HEK293 (cell line): ENCODE measurements around the gene TCEAL1.

ENCODE experiments used
- CTCF ChIA-PET: fragments of 350-600 bp; formaldehyde crosslinking; extraction: SDS; loops from one replicate; lab custom pipeline; 2021; ENCODE audit warnings: antibody characterized with exemption; lab: Yijun Ruan, JAX
- POLR2A ChIA-PET: fragments of 300-600 bp; formaldehyde crosslinking; extraction: SDS; loops from one replicate; lab custom pipeline; 2020; ENCODE audit warnings: antibody characterized with exemption, inconsistent platforms; lab: Yijun Ruan, JAX
- H3K27ac ChIP-seq: fragments of 200-500 bp; sonication (Bioruptor generic); 2 replicates; pipeline ENCODE4 v1.5.1; 2014; ENCODE audit warnings: low read depth, low read length, control low read depth, inconsistent platforms; ENCODE audit errors: extremely low read depth
- H3K36me3 ChIP-seq, 2 experiments: fragments of 200-500 bp in 1 of 2; sonication (Bioruptor generic) in 1 of 2; 1 replicate in 1 of 2; 2 replicates in 1 of 2; pipeline ENCODE4 v1.5.1; 2014 to 2017; ENCODE audit warnings: inconsistent platforms in 2 of 2, low read length in 2 of 2; ENCODE audit not compliant: control insufficient read depth in 2 of 2, insufficient read depth in 1 of 2
- H3K4me1 ChIP-seq: fragments of 200-500 bp; sonication (Bioruptor generic); 2 replicates; pipeline ENCODE4 v1.5.1; 2014; ENCODE audit warnings: mild to moderate bottlenecking, low read length, inconsistent platforms; ENCODE audit not compliant: control insufficient read depth, insufficient read depth
- H3K4me3 ChIP-seq: 2 replicates; pipeline ENCODE4 v1.5.1; 2011; ENCODE audit warnings: low read depth, mild to moderate bottlenecking, control low read depth, low read length, moderate library complexity
- H3K9me3 ChIP-seq: fragments of 200-500 bp; sonication (Bioruptor generic); 2 replicates; pipeline ENCODE4 v1.5.1; 2014; ENCODE audit warnings: low read depth, low read length, inconsistent platforms; ENCODE audit not compliant: control insufficient read depth, insufficient read depth
- EGR2 ChIP-seq: fragments of 450-650 bp; formaldehyde crosslinking; IDR thresholded peaks from 2 replicates; pipeline ENCODE4 v1.5.1; 2016; ENCODE audit warnings: low read depth, missing biosample characterization, missing genetic modification characterization
- HOXA7 ChIP-seq: sonication (generic); formaldehyde crosslinking; IDR thresholded peaks from 2 replicates; pipeline ENCODE4 v1.8.1; 2022; ENCODE audit warnings: missing genetic modification reagents, borderline replicate concordance
- KLF1 ChIP-seq: fragments of 450-650 bp; formaldehyde crosslinking; IDR thresholded peaks from 2 replicates; pipeline ENCODE4 v1.5.1; 2016; ENCODE audit warnings: missing biosample characterization, missing genetic modification characterization
- KLF8 ChIP-seq: fragments of 450-650 bp; formaldehyde crosslinking; IDR thresholded peaks from 2 replicates; pipeline ENCODE4 v1.5.1; 2016; ENCODE audit warnings: missing biosample characterization, missing genetic modification characterization
- SP2 ChIP-seq: fragments of 450-650 bp; formaldehyde crosslinking; IDR thresholded peaks from 2 replicates; pipeline ENCODE4 v1.5.1; 2016; ENCODE audit warnings: missing biosample characterization, missing genetic modification characterization
- SP3 ChIP-seq: fragments of 450-650 bp; formaldehyde crosslinking; IDR thresholded peaks from 2 replicates; pipeline ENCODE4 v1.5.1; 2016; ENCODE audit warnings: missing biosample characterization, missing genetic modification characterization
- ZFHX2 ChIP-seq: fragments of 450-650 bp; formaldehyde crosslinking; conservative IDR thresholded peaks from 2 replicates; pipeline ENCODE4 v1.5.1; 2016; ENCODE audit warnings: missing biosample characterization, missing genetic modification characterization
- ZFP3 ChIP-seq: fragments of 450-650 bp; formaldehyde crosslinking; IDR thresholded peaks from 2 replicates; pipeline ENCODE4 v1.5.1; 2016; ENCODE audit warnings: low read depth, missing biosample characterization, missing genetic modification characterization
- ZNF292 ChIP-seq: fragments of 450-650 bp; formaldehyde crosslinking; IDR thresholded peaks from 2 replicates; pipeline ENCODE4 v1.5.1; 2016; ENCODE audit warnings: low read depth, missing biosample characterization, missing genetic modification characterization, borderline replicate concordance
- ZNF398 ChIP-seq: fragments of 450-650 bp; formaldehyde crosslinking; IDR thresholded peaks from 2 replicates; pipeline ENCODE4 v1.5.1; 2017; ENCODE audit warnings: missing biosample characterization, missing genetic modification characterization
- ZNF548 ChIP-seq: fragments of 450-650 bp; formaldehyde crosslinking; IDR thresholded peaks from 2 replicates; pipeline ENCODE4 v1.5.1; 2016; ENCODE audit warnings: missing biosample characterization, missing genetic modification characterization
- ZNF600 ChIP-seq: fragments of 450-650 bp; formaldehyde crosslinking; IDR thresholded peaks from 2 replicates; pipeline ENCODE4 v1.5.1; 2016; ENCODE audit warnings: missing biosample characterization, missing genetic modification characterization
- ZNF621 ChIP-seq: fragments of 450-650 bp; formaldehyde crosslinking; IDR thresholded peaks from 2 replicates; pipeline ENCODE4 v1.5.1; 2017; ENCODE audit warnings: missing biosample characterization, missing genetic modification characterization
- TF ChIP-seq, protein P1 (sequence below): fragments of 450-650 bp; formaldehyde crosslinking; IDR thresholded peaks from 2 replicates; pipeline ENCODE4 v1.5.1; 2016; ENCODE audit warnings: missing biosample characterization, missing genetic modification characterization
- TF ChIP-seq, protein P2 (sequence below): fragments of 450-650 bp; formaldehyde crosslinking; IDR thresholded peaks from 2 replicates; pipeline ENCODE4 v1.5.1; 2016; ENCODE audit warnings: missing biosample characterization, missing genetic modification characterization, borderline replicate concordance
- TF ChIP-seq, protein P3 (sequence below): fragments of 450-650 bp; formaldehyde crosslinking; optimal IDR thresholded peaks from 2 replicates; pipeline ENCODE3; 2016; ENCODE audit warnings: missing biosample characterization, mild to moderate bottlenecking, missing genetic modification characterization

TCEAL1 gene

DNA sequence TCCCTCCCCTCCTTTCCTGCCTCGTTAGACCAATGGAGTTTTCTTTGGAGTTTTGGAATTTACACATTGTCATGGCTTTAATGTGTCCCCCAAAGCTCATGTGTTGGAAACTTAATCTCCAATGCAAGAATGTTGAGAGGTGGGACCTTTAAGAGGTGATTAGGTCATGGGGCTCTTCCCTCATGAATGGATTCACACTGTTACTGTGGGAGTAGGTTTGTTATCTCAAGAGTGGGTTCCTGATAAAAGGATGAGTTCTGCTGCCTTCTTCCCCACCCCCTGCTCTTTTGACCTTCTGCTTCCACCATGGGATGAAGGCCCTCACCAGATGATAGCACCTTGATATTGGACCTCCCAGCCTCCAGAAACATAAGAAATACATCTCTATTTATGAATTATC, 41.0 kb downstream of the TCEAL1 start:
- POLR2A ChIA-PET: no interaction called here
- peak; percentile 65; the same call in 1 of the 2 replicates for TF ChIP-seq EGR2 (tag by site-specific recombination)
- TF ChIP-seq SP2 (tag by site-specific recombination): no peak
- TF ChIP-seq ZFHX2 (tag by site-specific recombination): peak; percentile 12; the same call in 1 of the 2 replicates
- TF ChIP-seq, all 188 proteins: peak for 2
- H3K9me3 ChIP-seq: no peaks in the 10 kb centered on the region
- no peak overlapping the region for H3K4me3 ChIP-seq
- no peaks in the 10 kb centered on the region for H3K36me3 ChIP-seq
- H3K27ac ChIP-seq: no peak overlapping the region
- H3K4me1 ChIP-seq: no peaks in the 10 kb centered on the region
- CTCF ChIA-PET: interaction anchor here (0.6 kb wide), 1 partner anchor 166 kb away, joined by 5 read pairs; no protein-coding TSS in a partner anchor

DNA sequence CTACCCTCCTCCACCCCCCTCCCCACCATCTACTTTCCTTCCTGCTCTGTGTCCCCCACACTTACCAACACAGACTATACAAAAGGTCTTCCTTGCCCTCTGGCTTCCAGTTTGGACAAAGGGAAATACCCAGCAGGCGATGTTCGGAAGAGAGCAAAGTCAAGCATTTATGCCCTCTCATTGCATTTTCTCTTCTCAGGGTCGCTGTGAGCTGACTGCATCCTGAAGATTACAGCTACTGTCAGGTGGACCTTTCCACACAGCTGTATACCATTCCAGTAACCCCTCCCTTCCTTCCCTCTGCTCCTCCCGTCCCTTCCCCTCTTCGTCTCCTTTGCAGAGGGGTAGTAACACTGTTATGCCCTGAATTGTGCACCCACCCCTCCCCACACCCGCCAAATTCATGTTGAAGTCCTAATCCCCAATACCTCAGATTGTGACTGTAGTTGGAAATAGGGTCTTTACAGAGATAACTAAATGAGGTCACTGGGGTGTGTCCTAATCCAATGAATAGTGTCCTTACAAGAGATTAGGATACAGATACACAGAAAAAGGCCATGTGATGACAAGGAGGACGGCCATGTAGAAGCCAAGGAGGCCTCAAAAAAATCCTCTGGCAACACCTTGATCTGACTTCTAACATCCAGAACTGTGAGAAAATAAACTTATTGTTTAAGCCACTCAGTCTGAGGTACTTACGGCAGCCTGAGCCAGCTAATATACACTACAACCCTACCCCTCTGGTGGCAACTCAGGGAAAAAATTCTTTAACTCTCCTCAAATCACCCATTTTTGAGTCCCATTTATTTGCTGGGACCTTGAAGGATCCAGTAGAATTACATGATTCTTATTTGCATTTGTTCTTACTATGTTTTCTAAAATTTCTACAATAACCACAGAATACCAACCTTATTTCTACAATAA, 46.0 kb downstream of the TCEAL1 start:
- Histone ChIP-seq H3K9me3 (no peaks in the 10 kb centered on the region), H3K27ac (no peak overlapping the region), H3K36me3 (peaks cover 13 to 45% of the 10 kb centered on the region in 2 experiments), H3K4me3 (no peak overlapping the region), H3K4me1 (no peaks in the 10 kb centered on the region)
- TF ChIP-seq, protein P1, sequence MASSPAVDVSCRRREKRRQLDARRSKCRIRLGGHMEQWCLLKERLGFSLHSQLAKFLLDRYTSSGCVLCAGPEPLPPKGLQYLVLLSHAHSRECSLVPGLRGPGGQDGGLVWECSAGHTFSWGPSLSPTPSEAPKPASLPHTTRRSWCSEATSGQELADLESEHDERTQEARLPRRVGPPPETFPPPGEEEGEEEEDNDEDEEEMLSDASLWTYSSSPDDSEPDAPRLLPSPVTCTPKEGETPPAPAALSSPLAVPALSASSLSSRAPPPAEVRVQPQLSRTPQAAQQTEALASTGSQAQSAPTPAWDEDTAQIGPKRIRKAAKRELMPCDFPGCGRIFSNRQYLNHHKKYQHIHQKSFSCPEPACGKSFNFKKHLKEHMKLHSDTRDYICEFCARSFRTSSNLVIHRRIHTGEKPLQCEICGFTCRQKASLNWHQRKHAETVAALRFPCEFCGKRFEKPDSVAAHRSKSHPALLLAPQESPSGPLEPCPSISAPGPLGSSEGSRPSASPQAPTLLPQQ (tag by site-specific recombination): no peak
- TF ChIP-seq ZNF621 (tag by site-specific recombination): no peak
- TF ChIP-seq ZNF292: no peak
- TF ChIP-seq SP3 (tag by site-specific recombination): no peak
- TF ChIP-seq KLF1 (tag by site-specific recombination): 0 out of 2 replicates have a peak, but pooled peaks have one; percentile 30
- TF ChIP-seq, protein P2, sequence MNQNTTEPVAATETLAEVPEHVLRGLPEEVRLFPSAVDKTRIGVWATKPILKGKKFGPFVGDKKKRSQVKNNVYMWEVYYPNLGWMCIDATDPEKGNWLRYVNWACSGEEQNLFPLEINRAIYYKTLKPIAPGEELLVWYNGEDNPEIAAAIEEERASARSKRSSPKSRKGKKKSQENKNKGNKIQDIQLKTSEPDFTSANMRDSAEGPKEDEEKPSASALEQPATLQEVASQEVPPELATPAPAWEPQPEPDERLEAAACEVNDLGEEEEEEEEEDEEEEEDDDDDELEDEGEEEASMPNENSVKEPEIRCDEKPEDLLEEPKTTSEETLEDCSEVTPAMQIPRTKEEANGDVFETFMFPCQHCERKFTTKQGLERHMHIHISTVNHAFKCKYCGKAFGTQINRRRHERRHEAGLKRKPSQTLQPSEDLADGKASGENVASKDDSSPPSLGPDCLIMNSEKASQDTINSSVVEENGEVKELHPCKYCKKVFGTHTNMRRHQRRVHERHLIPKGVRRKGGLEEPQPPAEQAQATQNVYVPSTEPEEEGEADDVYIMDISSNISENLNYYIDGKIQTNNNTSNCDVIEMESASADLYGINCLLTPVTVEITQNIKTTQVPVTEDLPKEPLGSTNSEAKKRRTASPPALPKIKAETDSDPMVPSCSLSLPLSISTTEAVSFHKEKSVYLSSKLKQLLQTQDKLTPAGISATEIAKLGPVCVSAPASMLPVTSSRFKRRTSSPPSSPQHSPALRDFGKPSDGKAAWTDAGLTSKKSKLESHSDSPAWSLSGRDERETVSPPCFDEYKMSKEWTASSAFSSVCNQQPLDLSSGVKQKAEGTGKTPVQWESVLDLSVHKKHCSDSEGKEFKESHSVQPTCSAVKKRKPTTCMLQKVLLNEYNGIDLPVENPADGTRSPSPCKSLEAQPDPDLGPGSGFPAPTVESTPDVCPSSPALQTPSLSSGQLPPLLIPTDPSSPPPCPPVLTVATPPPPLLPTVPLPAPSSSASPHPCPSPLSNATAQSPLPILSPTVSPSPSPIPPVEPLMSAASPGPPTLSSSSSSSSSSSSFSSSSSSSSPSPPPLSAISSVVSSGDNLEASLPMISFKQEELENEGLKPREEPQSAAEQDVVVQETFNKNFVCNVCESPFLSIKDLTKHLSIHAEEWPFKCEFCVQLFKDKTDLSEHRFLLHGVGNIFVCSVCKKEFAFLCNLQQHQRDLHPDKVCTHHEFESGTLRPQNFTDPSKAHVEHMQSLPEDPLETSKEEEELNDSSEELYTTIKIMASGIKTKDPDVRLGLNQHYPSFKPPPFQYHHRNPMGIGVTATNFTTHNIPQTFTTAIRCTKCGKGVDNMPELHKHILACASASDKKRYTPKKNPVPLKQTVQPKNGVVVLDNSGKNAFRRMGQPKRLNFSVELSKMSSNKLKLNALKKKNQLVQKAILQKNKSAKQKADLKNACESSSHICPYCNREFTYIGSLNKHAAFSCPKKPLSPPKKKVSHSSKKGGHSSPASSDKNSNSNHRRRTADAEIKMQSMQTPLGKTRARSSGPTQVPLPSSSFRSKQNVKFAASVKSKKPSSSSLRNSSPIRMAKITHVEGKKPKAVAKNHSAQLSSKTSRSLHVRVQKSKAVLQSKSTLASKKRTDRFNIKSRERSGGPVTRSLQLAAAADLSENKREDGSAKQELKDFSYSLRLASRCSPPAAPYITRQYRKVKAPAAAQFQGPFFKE (tag by site-specific recombination): no peak
- TF ChIP-seq, protein P3, sequence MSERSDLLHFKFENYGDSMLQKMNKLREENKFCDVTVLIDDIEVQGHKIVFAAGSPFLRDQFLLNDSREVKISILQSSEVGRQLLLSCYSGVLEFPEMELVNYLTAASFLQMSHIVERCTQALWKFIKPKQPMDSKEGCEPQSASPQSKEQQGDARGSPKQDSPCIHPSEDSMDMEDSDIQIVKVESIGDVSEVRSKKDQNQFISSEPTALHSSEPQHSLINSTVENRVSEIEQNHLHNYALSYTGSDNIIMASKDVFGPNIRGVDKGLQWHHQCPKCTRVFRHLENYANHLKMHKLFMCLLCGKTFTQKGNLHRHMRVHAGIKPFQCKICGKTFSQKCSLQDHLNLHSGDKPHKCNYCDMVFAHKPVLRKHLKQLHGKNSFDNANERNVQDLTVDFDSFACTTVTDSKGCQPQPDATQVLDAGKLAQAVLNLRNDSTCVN (tag by site-specific recombination): no peak
- no peak for TF ChIP-seq ZNF548
- no peak for TF ChIP-seq HOXA7 (CRISPR knock-in tag)
- peak; percentile 23; the same call in 1 of the 2 replicates for TF ChIP-seq ZNF600 (tag by site-specific recombination)
- no peak for TF ChIP-seq ZFP3
- TF ChIP-seq ZNF398 (tag by site-specific recombination): no peak
- no peak for TF ChIP-seq SP2 (tag by site-specific recombination)
- TF ChIP-seq KLF8 (tag by site-specific recombination): no peak
- ChIA-PET POLR2A (no interaction called here), CTCF (interaction anchor here (0.6 kb wide), 1 partner anchor 39 kb away, joined by 6 read pairs; no protein-coding TSS in a partner anchor)
